ENCODE results near the gene CAMTA1. TPM values are rescaled to one million over a fixed set of nuclear protein-coding genes. Genes with fewer than 3 reads are reported as not detected.
A peak's percentile ranks its signal among the peaks of the same experiment; 100 is the strongest.

The CAMTA1 gene
- total and polyA plus RNA-seq, 4 donors = 90.5 to 236 (median 195) TPM

DNA sequence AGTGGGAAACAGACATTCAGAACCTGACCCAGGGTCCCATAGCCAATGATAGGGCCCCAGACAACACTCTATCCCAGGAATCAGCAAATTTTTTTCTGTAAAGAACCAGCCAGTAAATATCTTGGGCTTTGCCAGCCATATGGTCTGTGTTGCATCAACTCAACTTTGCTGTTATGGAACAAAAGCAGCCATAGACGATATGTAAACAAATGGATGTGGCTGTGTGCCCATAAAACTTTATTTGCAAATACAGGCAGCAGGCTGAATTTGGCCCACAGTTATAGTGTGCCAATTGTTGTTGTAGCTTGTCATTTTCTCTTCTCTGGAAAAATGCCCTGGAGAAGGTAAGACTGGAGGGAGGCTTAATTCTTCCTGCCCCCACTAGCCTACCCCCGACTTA lies 554.7 kb downstream of the CAMTA1 start:
- H3K9me3 ChIP-seq (ENCODE audit: control insufficient read depth, insufficient read depth, low read length) = no peaks in the 10 kb centered on the region
- no peaks in the 10 kb centered on the region for H3K36me3 ChIP-seq (ENCODE audit: control insufficient read depth, insufficient read depth, low read length)
- peak in 1 of 6 donors; percentile 88 for DNase-seq (ENCODE audit: low read depth in 4 of 6, low spot score in 6 of 6)
- no peaks in the 10 kb centered on the region for H3K27me3 ChIP-seq (ENCODE audit: control insufficient read depth, insufficient read depth, low read length)
- peaks cover 29% of the 10 kb centered on the region for H3K4me1 ChIP-seq (ENCODE audit: control insufficient read depth, insufficient read depth, low read length)
- no peak overlapping the region for H3K27ac ChIP-seq (ENCODE audit: low read depth, low read length)
- 54% methylated on average over 2 of the region's 2 CpGs for WGBS (ENCODE audit: insufficient coverage)
- no peak overlapping the region for H3K4me3 ChIP-seq (ENCODE audit: low read depth, low read length)

DNA sequence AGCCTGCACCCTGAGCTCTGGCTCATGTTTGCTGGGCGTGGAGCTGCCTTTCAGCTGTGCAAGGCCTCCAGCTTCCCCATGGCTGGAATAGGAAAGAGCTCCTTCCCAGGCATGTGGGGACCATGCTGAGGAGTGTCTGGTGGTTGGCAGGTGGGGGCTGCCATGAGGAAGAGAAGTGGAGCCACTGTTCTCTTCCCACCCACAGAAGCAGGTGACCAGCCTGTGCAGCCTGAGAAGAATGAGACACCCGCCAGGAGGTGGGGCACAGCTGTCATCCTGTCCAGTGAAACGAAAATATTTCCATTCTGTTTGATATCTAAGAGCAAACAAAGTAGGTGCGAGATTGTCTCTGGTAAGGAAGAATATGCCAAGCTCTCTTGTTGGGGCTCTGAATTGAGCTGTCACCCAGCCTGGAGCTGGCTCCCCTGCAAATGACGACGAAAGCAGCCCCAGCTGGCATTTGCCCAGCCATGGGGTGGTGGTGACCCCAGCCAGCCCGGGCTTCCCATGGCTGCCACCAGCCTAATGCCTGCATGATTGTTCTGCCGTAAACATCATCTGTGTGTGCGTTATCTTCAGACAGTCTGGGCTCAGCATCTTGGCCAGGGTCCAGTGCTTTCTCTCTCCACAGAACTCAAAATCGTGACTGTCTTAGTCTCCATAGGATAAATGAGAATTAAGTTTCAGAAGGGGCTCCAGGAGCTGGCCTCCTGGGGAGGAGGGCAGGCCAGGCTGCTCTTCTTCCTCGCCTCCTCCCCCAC lies 556.1 kb downstream of the CAMTA1 start:
- 47% methylated on average over 9 of the region's 11 CpGs for WGBS (ENCODE audit: insufficient coverage)
- DNase-seq (ENCODE audit: low read depth in 4 of 6, low spot score in 6 of 6) = peak in 2 of 6 donors; percentile 64 to 93
- Histone ChIP-seq H3K4me1 (ENCODE audit: control insufficient read depth, insufficient read depth, low read length) (peaks cover 19% of the 10 kb centered on the region), H3K4me3 (ENCODE audit: low read depth, low read length) (no peak overlapping the region), H3K36me3 (ENCODE audit: control insufficient read depth, insufficient read depth, low read length) (no peaks in the 10 kb centered on the region), H3K27ac (ENCODE audit: low read depth, low read length) (no peak overlapping the region), H3K9me3 (ENCODE audit: control insufficient read depth, insufficient read depth, low read length) (no peaks in the 10 kb centered on the region), H3K27me3 (ENCODE audit: control insufficient read depth, insufficient read depth, low read length) (no peaks in the 10 kb centered on the region)

DNA sequence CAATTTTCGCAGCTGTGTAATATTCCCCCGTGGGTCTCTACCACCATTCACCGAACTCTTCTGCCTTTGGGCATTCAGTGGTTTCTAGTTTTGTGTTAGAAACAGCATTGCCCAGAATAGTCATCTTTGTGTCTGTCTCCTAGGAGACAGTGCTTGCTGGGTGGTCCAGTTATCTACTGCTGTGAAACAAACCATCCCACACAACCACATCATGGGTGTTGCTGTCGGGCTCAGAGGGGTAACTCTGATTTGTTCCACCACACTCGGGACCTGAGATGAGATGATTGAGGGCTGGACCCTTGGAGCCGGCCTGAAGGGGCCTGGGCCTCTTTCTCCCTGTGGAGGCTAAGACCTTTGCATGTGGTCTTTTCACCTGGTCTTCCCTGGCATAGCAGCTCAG lies 558.6 kb downstream of the CAMTA1 start:
- 51% methylated on average over 2 of the region's 6 CpGs for whole genome bisulfite sequencing (ENCODE audit: insufficient coverage)
- Histone ChIP-seq H3K27ac (ENCODE audit: low read depth, low read length) (no peak overlapping the region), H3K9me3 (ENCODE audit: control insufficient read depth, insufficient read depth, low read length) (no peaks in the 10 kb centered on the region)

DNA sequence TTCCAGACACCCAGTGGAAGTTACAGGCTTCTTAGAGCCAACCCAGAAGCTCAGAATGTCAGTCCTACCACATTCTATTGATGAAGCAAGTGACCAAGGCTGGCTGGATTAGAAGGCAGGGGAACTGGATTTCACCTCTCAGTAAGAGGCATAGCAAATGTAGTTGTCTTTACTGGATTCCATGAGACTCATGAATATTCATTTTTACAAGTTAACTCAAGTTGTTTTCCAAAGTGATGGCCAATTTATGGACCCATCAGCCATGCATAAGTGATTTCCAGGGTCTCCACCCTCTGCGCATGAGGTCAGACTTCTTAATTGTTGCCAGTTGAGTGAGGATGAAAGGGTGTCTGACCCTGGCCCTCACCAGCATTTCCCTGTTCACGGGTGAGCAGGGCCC lies 559.0 kb downstream of the CAMTA1 start:
- Histone ChIP-seq H3K4me3 (ENCODE audit: low read depth, low read length) (no peak overlapping the region), H3K9me3 (ENCODE audit: control insufficient read depth, insufficient read depth, low read length) (no peaks in the 10 kb centered on the region), H3K27me3 (ENCODE audit: control insufficient read depth, insufficient read depth, low read length) (no peaks in the 10 kb centered on the region), H3K27ac (ENCODE audit: low read depth, low read length) (no peak overlapping the region), H3K36me3 (ENCODE audit: control insufficient read depth, insufficient read depth, low read length) (no peaks in the 10 kb centered on the region), H3K4me1 (ENCODE audit: control insufficient read depth, insufficient read depth, low read length) (peaks cover 27% of the 10 kb centered on the region)
- 67% methylated on average over 2 of the region's 2 CpGs for WGBS (ENCODE audit: insufficient coverage)
- DNase-seq (ENCODE audit: low read depth in 4 of 6, low spot score in 6 of 6) = no peak

More for the DNA sequence above, 558.6 kb downstream of the CAMTA1 start:
- Histone ChIP-seq H3K4me1 (ENCODE audit: control insufficient read depth, insufficient read depth, low read length) (peaks cover 27% of the 10 kb centered on the region), H3K27me3 (ENCODE audit: control insufficient read depth, insufficient read depth, low read length) (no peaks in the 10 kb centered on the region), H3K36me3 (ENCODE audit: control insufficient read depth, insufficient read depth, low read length) (no peaks in the 10 kb centered on the region), H3K4me3 (ENCODE audit: low read depth, low read length) (no peak overlapping the region)
- DNase-seq (ENCODE audit: low read depth in 4 of 6, low spot score in 6 of 6) = peak in 1 of 6 donors; percentile 34

DNA sequence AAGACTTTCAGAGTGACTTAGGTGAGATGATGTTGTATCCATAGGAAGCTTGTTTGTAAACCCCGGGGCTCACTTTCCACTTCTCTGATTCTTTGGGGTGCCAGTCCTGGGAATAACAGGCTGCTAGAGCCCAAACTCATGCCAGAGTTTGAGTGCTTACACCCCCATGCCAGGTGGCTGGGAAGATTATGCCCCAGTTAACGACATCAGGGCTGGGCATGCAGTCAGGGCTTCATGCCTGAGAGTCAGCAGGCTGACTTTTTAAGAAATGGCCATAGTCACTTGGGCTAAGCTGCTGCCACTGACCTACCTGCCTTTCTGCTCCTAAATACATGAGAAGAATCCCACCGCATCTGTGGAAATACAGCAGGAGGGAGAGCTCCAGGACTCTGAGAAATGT lies 560.3 kb downstream of the CAMTA1 start:
- H3K36me3 ChIP-seq (ENCODE audit: control insufficient read depth, insufficient read depth, low read length) = no peaks in the 10 kb centered on the region
- no peak for DNase-seq (ENCODE audit: low read depth in 4 of 6, low spot score in 6 of 6)
- 78% methylated on average over 2 of the region's 3 CpGs for WGBS (ENCODE audit: insufficient coverage)

DNA sequence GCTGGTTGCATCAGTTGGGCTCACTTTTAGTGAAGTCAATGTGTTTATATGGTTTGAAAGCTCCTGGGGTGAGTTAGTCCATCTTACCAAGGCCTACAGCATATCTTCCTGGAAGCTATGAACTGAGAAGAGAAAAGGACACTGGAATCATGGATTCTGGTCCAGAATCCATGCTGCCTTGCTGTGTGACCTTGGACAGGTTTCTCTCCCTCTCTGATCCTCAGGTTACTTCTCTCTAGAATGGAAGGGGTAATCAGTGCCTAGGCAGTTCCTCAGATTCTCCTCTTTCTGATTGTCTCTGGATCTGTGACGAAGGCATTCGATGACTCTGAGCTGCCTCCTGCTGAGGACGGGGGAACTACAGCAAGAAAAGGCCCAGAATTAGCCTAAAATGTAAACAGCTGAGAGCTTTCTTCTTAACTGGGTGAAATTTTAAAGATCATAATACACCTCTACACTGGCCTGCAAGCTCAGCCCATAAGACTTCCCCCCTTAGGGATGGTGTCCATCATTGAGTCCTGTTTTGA lies 560.9 kb downstream of the CAMTA1 start:
- peaks cover 23% of the 10 kb centered on the region for H3K4me1 ChIP-seq (ENCODE audit: control insufficient read depth, insufficient read depth, low read length)
- no peaks in the 10 kb centered on the region for H3K27me3 ChIP-seq (ENCODE audit: control insufficient read depth, insufficient read depth, low read length)
- 93% methylated on average over 2 of the region's 3 CpGs for WGBS (ENCODE audit: insufficient coverage)
- no peak for DNase-seq (ENCODE audit: low read depth in 4 of 6, low spot score in 6 of 6)
- no peak overlapping the region for H3K4me3 ChIP-seq (ENCODE audit: low read depth, low read length)
- no peaks in the 10 kb centered on the region for H3K9me3 ChIP-seq (ENCODE audit: control insufficient read depth, insufficient read depth, low read length)
- no peak overlapping the region for H3K27ac ChIP-seq (ENCODE audit: low read depth, low read length)
- H3K36me3 ChIP-seq (ENCODE audit: control insufficient read depth, insufficient read depth, low read length) = peaks cover 5% of the 10 kb centered on the region

More for the DNA sequence above, 560.3 kb downstream of the CAMTA1 start:
- Histone ChIP-seq H3K4me3 (ENCODE audit: low read depth, low read length) (no peak overlapping the region), H3K4me1 (ENCODE audit: control insufficient read depth, insufficient read depth, low read length) (peaks cover 27% of the 10 kb centered on the region), H3K27me3 (ENCODE audit: control insufficient read depth, insufficient read depth, low read length) (no peaks in the 10 kb centered on the region), H3K9me3 (ENCODE audit: control insufficient read depth, insufficient read depth, low read length) (no peaks in the 10 kb centered on the region), H3K27ac (ENCODE audit: low read depth, low read length) (no peak overlapping the region)

DNA sequence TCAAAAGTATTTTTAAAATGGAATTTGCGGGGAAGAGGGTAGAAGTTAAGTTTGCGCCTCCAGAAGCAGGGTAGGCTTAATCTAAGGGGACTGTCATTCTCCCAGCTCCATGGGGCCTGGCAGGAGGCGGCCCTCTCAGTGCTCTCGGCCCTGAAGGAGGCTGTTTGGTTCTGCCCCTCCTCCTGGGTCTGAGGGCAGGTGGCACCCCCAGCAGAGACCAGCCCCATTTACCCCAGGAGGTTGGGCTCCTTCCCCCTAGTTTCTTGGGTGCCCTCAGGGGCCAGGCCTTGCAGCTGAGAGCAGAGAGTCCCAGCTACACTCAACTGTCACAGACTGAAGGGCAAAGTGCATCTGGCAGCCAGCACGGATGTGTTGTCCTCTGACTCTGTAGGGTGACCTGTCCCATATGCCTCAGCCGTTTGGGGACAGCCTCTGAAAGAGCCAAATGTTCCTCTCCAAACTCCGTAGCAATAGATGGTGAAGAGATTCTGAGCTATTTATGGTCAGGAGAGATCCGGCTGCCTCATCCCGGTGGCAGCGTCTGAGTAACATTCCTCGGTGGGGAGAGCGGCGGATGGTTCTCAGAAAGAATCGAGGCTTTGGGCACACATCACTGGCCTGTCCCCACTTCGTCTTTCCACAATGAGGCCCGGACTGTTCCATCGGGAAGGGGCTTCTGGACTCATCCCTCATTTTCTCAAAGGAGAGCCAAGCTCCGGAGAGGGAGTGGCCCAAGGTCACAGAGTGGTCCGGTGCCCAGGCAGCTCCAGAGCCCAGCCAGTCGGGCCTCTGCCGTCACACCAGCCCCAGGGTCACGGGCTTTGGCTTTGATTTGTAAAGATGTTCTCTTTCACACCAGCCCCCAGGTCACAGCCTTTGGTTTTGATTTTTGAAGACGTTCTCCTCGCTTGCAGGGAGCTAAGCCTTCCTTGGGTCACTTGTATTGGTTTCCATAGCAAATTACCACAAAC lies 561.6 kb downstream of the CAMTA1 start:
- peaks cover 21% of the 10 kb centered on the region for H3K4me1 ChIP-seq (ENCODE audit: control insufficient read depth, insufficient read depth, low read length)
- peaks cover 8% of the 10 kb centered on the region for H3K36me3 ChIP-seq (ENCODE audit: control insufficient read depth, insufficient read depth, low read length)
- no peak overlapping the region for H3K4me3 ChIP-seq (ENCODE audit: low read depth, low read length)
- DNase-seq (ENCODE audit: low read depth in 4 of 6, low spot score in 6 of 6) = no peak
- no peak overlapping the region for H3K27ac ChIP-seq (ENCODE audit: low read depth, low read length)
- no peaks in the 10 kb centered on the region for H3K9me3 ChIP-seq (ENCODE audit: control insufficient read depth, insufficient read depth, low read length)
- 57% methylated on average over 19 of the region's 24 CpGs for whole genome bisulfite sequencing (ENCODE audit: insufficient coverage)
- H3K27me3 ChIP-seq (ENCODE audit: control insufficient read depth, insufficient read depth, low read length) = no peaks in the 10 kb centered on the region

DNA sequence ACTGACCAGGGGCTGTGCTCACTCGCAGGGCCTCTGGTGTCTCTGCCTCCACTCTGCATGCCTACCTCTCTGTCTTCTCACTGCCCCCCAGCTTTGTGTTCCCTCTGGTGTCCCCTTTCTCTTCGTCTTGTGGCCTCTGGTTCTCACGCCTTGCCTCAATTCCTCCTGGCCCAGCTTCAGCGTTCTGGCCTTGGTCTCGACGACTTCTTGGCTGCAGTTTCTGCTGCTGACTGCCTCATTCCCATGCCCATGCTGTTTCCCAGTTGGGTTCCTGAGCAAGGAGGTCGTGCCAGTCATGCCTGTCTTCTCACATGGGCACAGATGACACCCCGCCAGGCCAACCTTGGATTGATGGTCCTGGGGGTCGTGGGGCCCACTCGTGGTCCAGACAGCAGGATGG lies 562.8 kb downstream of the CAMTA1 start:
- no peaks in the 10 kb centered on the region for H3K27me3 ChIP-seq (ENCODE audit: control insufficient read depth, insufficient read depth, low read length)
- peaks cover 8% of the 10 kb centered on the region for H3K36me3 ChIP-seq (ENCODE audit: control insufficient read depth, insufficient read depth, low read length)
- 57% methylated on average over 10 of the region's 10 CpGs for WGBS (ENCODE audit: insufficient coverage)
- peaks cover 21% of the 10 kb centered on the region for H3K4me1 ChIP-seq (ENCODE audit: control insufficient read depth, insufficient read depth, low read length)
- no peak overlapping the region for H3K27ac ChIP-seq (ENCODE audit: low read depth, low read length)
- DNase-seq (ENCODE audit: low read depth in 4 of 6, low spot score in 6 of 6) = no peak
- H3K9me3 ChIP-seq (ENCODE audit: control insufficient read depth, insufficient read depth, low read length) = no peaks in the 10 kb centered on the region
- H3K4me3 ChIP-seq (ENCODE audit: low read depth, low read length) = no peak overlapping the region

DNA sequence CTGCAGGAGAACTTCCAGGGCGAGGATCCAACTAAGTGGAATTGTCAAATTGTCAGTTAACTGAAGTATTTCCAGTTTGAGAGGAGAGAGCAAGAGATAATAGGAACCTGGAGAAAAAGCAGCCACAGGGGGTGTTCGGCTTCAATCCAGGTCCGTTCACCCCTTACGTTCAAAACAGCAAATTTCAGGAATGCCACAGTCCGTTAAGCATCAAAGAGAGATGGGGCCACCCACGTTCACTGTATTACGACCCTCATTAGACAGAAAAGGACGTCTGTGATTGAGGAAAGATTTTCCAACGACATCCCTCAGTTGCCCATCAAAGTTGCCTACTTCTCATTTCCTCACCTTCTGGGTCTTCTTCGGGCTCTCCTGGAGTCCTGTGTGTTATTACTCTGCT lies 563.3 kb downstream of the CAMTA1 start:
- Histone ChIP-seq H3K4me3 (ENCODE audit: low read depth, low read length) (no peak overlapping the region), H3K27ac (ENCODE audit: low read depth, low read length) (no peak overlapping the region), H3K9me3 (ENCODE audit: control insufficient read depth, insufficient read depth, low read length) (no peaks in the 10 kb centered on the region), H3K4me1 (ENCODE audit: control insufficient read depth, insufficient read depth, low read length) (peaks cover 21% of the 10 kb centered on the region), H3K27me3 (ENCODE audit: control insufficient read depth, insufficient read depth, low read length) (no peaks in the 10 kb centered on the region), H3K36me3 (ENCODE audit: control insufficient read depth, insufficient read depth, low read length) (peaks cover 8% of the 10 kb centered on the region)
- 54% methylated on average over 9 of the region's 10 CpGs for WGBS (ENCODE audit: insufficient coverage)
- no peak for DNase-seq (ENCODE audit: low read depth in 4 of 6, low spot score in 6 of 6)
